Sigmoid colon (tissue), 4 donors: ENCODE measurements around the gene DDX55.

ENCODE experiments used
- EP300 ChIP-seq, 4 donors: sonication (generic); formaldehyde crosslinking; IDR thresholded peaks; one replicate each; pipeline ENCODE4 v1.6.1; 2017; ENCODE audit warnings: antibody characterized with exemption in 4 of 4
- POLR2A ChIP-seq, 2 donors: fragments of 450-650 bp; IDR thresholded peaks; one replicate each; pipeline ENCODE4 v1.6.1; 2016; ENCODE audit warnings: antibody characterized with exemption in 2 of 2, mild to moderate bottlenecking in 2 of 2, moderate library complexity in 2 of 2
- TF ChIP-seq, protein P1 (sequence below), 4 experiments: fragments of 450-650 bp in 3 of 4; fragments of 200-600 bp in 1 of 4; IDR thresholded peaks; one replicate each; pipeline ENCODE4 v1.5.1; 2016 to 2019; ENCODE audit warnings: antibody characterized with exemption in 4 of 4, mild to moderate bottlenecking in 3 of 4, moderate library complexity in 2 of 4

GRCh38 chr12:123580772-123581171 is 21.1 kb upstream of the DDX55 start:
- no peak for TF ChIP-seq POLR2A (IDR thresholded peaks at IDR 0.05)
- TF ChIP-seq, protein P1, sequence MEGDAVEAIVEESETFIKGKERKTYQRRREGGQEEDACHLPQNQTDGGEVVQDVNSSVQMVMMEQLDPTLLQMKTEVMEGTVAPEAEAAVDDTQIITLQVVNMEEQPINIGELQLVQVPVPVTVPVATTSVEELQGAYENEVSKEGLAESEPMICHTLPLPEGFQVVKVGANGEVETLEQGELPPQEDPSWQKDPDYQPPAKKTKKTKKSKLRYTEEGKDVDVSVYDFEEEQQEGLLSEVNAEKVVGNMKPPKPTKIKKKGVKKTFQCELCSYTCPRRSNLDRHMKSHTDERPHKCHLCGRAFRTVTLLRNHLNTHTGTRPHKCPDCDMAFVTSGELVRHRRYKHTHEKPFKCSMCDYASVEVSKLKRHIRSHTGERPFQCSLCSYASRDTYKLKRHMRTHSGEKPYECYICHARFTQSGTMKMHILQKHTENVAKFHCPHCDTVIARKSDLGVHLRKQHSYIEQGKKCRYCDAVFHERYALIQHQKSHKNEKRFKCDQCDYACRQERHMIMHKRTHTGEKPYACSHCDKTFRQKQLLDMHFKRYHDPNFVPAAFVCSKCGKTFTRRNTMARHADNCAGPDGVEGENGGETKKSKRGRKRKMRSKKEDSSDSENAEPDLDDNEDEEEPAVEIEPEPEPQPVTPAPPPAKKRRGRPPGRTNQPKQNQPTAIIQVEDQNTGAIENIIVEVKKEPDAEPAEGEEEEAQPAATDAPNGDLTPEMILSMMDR (IDR thresholded peaks at IDR 0.05): no peak
- TF ChIP-seq EP300 (IDR thresholded peaks at IDR 0.05): no peak
